Body of pancreas (tissue), 4 donors: Measurements from ENCODE around the gene NHERF2. TPM values are rescaled to one million over a fixed set of nuclear protein-coding genes. Genes with fewer than 3 reads are reported as not detected.

Experiments used
- ATAC-seq: fragments of 150-250 bp; one replicate; pipeline ENCODE4 v1.9.1; 2016
- DNase-seq, 4 donors: peaks; one replicate each; pipeline ENCODE4 v3.0.0-alpha.2; 2019
- H3K27ac ChIP-seq, 4 donors: fragments of 200-600 bp; sonication (generic); 1 replicate in 3 of 4; 2 replicates in 1 of 4; pipeline versions ENCODE4 v1.5.1 to v1.6.1; 2016 to 2019; ENCODE audit warnings: mild to moderate bottlenecking in 1 of 4, mixed read lengths in 1 of 4, moderate library complexity in 1 of 4
- H3K27me3 ChIP-seq, 2 donors: fragments of 200-600 bp; sonication (generic); one replicate each; pipeline ENCODE4 v1.6.0; 2016; ENCODE audit warnings: mild to moderate bottlenecking in 1 of 2
- H3K36me3 ChIP-seq, 2 donors: fragments of 200-600 bp; sonication (generic); replicated peaks in 1 of 2; 2 replicates each; pipeline ENCODE4 v1.5.1; 2016; ENCODE audit warnings: low read depth in 2 of 2; ENCODE audit not compliant: insufficient read depth in 1 of 2
- H3K4me1 ChIP-seq: fragments of 200-600 bp; sonication (generic); one replicate; pipeline ENCODE4 v1.6.0; 2016
- H3K4me3 ChIP-seq, 2 donors: fragments of 200-600 bp; sonication (generic); 1 replicate in 1 of 2; 2 replicates in 1 of 2; pipeline ENCODE4 v1.5.1; 2016 to 2019
- H3K9me3 ChIP-seq, 3 donors: fragments of 200-600 bp; sonication (generic); 1 replicate in 2 of 3; 2 replicates in 1 of 3; pipeline ENCODE4 v1.5.1; 2016
- POLR2A ChIP-seq, 3 donors: fragments of 450-650 bp; IDR thresholded peaks; one replicate each; pipeline ENCODE4 v1.6.1; 2016; ENCODE audit warnings: antibody characterized with exemption in 3 of 3, mild to moderate bottlenecking in 2 of 3
- WGBS, 2 donors: methylation state at CpG; one replicate each; pipeline ENCODE4 v1.1.5; 2017; 5-methylcytosine and 5-hydroxymethylcytosine counted together
- intact Hi-C: fragments of 100-400 bp; cut with DNase I; formaldehyde crosslinking; loops from one replicate; pipeline ENCODE4 v1.15.1; 2023
- total RNA-seq, 2 donors: library from RNA; depleted of rRNA; stranded (reverse); fragments of >200 nt; gene quantifications; one replicate each; pipeline ENCODE4 v1.1.0, GENCODE V29; 2016
- TF ChIP-seq, protein P1 (sequence below), 7 experiments: fragments of 450-650 bp in 4 of 7; fragments of 200-600 bp in 3 of 7; sonication (generic) in 3 of 7; IDR thresholded peaks; one replicate each; pipeline ENCODE4 v1.5.1; 2016 to 2019; ENCODE audit warnings: antibody characterized with exemption in 7 of 7

NHERF2 gene
- total RNA-seq, 2 donors from 2014 or later = 32.7 to 87.3 TPM

DNA sequence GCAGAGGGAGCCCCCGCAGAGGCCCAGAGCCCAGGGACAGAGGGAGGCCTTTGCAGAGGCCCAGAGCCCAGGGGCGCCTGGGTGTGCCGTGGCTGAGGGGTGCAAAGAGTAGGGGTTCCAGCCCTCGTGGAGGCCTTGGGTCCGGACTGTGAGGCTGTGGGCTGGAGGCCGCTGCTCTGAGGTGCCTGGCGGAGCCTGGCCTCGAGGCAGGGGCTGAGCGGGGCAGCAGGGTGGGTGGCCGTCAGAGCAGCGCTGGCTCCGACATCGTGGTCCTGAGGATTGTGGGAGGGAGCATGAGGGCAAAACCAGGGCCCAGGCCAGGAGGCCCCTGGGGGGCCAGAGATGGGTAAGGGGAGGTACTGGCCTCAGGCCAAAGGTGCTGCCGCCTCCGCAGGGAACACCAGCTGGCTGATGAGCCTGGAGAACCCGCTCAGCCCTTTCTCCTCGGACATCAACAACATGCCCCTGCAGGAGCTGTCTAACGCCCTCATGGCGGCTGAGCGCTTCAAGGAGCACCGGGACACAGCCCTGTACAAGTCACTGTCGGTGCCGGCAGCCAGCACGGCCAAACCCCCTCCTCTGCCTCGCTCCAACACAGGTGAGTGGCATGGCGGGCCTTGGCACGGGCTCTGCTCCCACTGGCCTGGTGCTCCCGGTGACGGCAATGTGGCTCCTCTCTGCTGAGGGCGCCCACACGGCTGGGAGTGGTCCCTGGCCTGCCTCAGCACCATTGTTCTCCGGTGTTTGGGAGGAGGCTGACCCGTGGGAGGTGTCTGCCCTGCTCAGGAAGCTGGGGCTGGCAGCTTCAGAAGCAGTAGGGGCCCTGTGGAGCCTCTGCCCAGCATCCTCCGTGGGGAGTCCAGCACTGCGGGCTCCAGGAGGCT, 54.7 kb downstream of the NHERF2 start:
- Histone ChIP-seq H3K36me3 (peaks cover 2 to 4% of the 10 kb centered on the region in 2 donors), H3K4me3 (no peak overlapping the region), H3K27me3 (no peaks in the 10 kb centered on the region), H3K27ac (peak overlapping the region; percentile 60 to 74 (median 69)), H3K4me1 (peaks cover 16% of the 10 kb centered on the region), H3K9me3 (no peaks in the 10 kb centered on the region)
- WGBS, 2 donors = 87 to 92% methylated on average over 5 to 34 of the region's 35 CpGs
- intact Hi-C loops = loop anchor here (10.0 kb wide), 1 partner anchor 57 kb away; the partner anchor contains the start of gene NHERF2
- no peak for DNase-seq
- ATAC-seq = no peak
- no peak for TF ChIP-seq POLR2A (IDR thresholded peaks at IDR 0.05)
- TF ChIP-seq, protein P1, sequence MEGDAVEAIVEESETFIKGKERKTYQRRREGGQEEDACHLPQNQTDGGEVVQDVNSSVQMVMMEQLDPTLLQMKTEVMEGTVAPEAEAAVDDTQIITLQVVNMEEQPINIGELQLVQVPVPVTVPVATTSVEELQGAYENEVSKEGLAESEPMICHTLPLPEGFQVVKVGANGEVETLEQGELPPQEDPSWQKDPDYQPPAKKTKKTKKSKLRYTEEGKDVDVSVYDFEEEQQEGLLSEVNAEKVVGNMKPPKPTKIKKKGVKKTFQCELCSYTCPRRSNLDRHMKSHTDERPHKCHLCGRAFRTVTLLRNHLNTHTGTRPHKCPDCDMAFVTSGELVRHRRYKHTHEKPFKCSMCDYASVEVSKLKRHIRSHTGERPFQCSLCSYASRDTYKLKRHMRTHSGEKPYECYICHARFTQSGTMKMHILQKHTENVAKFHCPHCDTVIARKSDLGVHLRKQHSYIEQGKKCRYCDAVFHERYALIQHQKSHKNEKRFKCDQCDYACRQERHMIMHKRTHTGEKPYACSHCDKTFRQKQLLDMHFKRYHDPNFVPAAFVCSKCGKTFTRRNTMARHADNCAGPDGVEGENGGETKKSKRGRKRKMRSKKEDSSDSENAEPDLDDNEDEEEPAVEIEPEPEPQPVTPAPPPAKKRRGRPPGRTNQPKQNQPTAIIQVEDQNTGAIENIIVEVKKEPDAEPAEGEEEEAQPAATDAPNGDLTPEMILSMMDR (IDR thresholded peaks at IDR 0.05) = no peak

DNA sequence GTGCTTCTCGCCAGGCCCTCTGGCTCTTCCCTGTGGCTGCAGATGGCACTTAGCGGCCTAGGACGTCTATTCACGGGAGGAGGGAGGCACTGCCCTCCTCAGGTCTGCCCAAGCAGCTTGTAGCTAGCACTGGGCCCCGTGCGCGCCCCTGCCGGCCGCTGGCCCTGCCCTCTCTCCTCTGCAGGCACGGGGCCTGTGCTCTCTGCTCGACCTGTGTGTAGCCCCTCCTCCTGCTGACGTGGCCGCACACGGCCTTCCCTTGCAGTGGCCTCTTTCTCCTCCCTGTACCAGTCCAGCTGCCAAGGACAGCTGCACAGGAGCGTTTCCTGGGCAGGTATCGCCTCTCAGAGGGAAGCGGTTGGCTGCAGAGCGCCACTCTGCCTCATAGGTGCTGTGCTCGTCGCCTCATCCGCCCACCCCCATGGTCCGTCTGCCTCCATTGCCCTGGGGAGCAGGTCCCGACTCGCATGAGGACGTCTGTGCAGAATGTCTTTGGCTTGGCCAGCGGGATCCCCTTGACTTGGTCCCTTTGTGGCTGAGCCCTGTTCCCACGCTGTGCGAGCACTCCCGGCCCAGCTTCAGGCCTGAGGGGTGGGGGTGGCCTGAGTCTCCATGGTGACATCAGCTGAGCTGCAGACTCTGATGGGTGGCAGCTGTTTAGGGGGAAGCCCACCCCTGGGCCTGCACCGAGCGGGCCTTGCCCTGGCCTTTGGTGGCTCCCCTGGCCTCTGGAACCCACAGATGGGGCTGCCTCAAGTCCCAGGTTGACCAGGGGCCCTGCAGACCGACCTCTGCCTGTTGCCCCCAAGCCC, 55.7 kb downstream of the NHERF2 start:
- intact Hi-C loops = loop anchor here (10.0 kb wide), 1 partner anchor 58 kb away; the partner anchor contains the start of gene NHERF2

DNA sequence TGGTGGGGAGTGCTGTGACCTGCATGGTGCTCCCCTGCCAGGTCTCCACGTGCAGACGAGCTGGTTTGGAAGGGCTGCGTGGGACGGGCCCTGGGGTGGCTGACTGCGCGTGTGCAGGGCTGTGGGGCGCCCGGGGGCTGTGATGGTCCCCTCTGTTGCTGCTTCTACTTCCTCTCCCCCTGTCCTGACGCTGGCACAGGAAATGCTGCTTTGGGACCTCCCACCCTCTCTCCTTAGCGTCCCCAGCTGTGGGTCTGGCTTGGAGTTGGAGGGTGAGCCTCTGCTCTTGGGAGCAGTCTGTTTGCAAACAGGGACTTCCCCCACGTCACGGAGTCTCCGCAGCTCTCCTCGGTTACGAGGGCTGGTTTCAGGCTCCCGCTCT, 56.3 kb downstream of the NHERF2 start:
- 78 to 97% methylated on average over 5 to 16 of the region's 16 CpGs for WGBS, 2 donors
- peaks cover 16% of the 10 kb centered on the region for H3K4me1 ChIP-seq

More for the DNA sequence above, 55.7 kb downstream of the NHERF2 start:
- WGBS, 2 donors = 48 to 71% methylated on average over 18 to 32 of the region's 32 CpGs
- TF ChIP-seq, protein P1 (IDR thresholded peaks at IDR 0.05) = peak in 5 of 7 experiments; percentile 11 to 63 (median 51)
- TF ChIP-seq POLR2A (IDR thresholded peaks at IDR 0.05) = peak; percentile 43 to 74 (median 59)
- H3K27ac ChIP-seq = peak overlapping the region; percentile 60 to 74 (median 69)
- H3K27me3 ChIP-seq = no peaks in the 10 kb centered on the region
- DNase-seq = peak; percentile 73 to 96 (median 94)
- ATAC-seq = peak; percentile 82
- no peaks in the 10 kb centered on the region for H3K9me3 ChIP-seq
- peaks cover 4 to 10% of the 10 kb centered on the region in 2 donors for H3K36me3 ChIP-seq
- peaks cover 16% of the 10 kb centered on the region for H3K4me1 ChIP-seq
- H3K4me3 ChIP-seq = no peak overlapping the region

DNA sequence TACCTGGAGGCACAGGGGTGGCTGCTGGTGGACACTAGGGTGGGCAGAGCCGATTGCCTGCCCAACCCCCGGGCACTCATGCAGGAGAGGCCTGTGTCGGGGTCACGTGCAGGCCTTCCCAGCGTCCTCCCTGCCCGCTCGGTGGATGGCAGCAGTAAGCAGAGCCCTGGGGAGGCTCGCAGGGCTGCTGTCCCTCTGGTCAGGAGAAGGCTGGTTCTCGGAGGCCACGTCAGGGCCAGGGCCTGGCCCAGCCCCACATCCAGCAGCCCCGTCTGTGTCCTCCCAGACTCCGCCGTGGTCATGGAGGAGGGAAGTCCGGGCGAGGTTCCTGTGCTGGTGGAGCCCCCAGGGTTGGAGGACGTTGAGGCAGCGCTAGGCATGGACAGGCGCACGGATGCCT, 56.7 kb downstream of the NHERF2 start:
- H3K27me3 ChIP-seq = no peaks in the 10 kb centered on the region
- intact Hi-C loops = loop anchor here (10.0 kb wide), 1 partner anchor 59 kb away; the partner anchor contains the start of gene NHERF2
- H3K4me1 ChIP-seq = peaks cover 16% of the 10 kb centered on the region
- peak overlapping the region in 2 of 4 donors; percentile 66 to 72 for H3K27ac ChIP-seq
- no peak for TF ChIP-seq POLR2A (IDR thresholded peaks at IDR 0.05)
- TF ChIP-seq, protein P1 (IDR thresholded peaks at IDR 0.05) = no peak
- peaks cover 4 to 10% of the 10 kb centered on the region in 2 donors for H3K36me3 ChIP-seq
- DNase-seq = no peak
- no peaks in the 10 kb centered on the region for H3K9me3 ChIP-seq
- 81% methylated on average over 12 of the region's 19 CpGs; no CpG with 5 or more reads in 1 of the 2 donors for WGBS, 2 donors
- no peak overlapping the region for H3K4me3 ChIP-seq
- no peak for ATAC-seq

More for the DNA sequence above, 56.3 kb downstream of the NHERF2 start:
- H3K36me3 ChIP-seq = peaks cover 4 to 10% of the 10 kb centered on the region in 2 donors
- H3K9me3 ChIP-seq = no peaks in the 10 kb centered on the region
- no peak overlapping the region for H3K4me3 ChIP-seq
- TF ChIP-seq, protein P1 (IDR thresholded peaks at IDR 0.05) = no peak
- no peak for TF ChIP-seq POLR2A (IDR thresholded peaks at IDR 0.05)
- peak overlapping the region in 3 of 4 donors; percentile 60 to 72 (median 66) for H3K27ac ChIP-seq
- H3K27me3 ChIP-seq = no peaks in the 10 kb centered on the region
- ATAC-seq (no peak), DNase-seq (no peak)
- intact Hi-C loops = loop anchor here (10.0 kb wide), 1 partner anchor 58 kb away; the partner anchor contains the start of gene NHERF2
